Lung (tissue), 12 donors: ENCODE measurements around the gene EPHB1. TPM values are rescaled to one million over a fixed set of nuclear protein-coding genes. Genes with fewer than 3 reads are reported as not detected.

ENCODE experiments used
- ATAC-seq: fragments of 200-7000 bp; cut with Tn5 transposase; one replicate; pipeline ENCODE4 v1.9.1; 2020; ENCODE audit warnings: moderate number of reproducible peaks; ENCODE audit not compliant: insufficient read depth, low FRiP score
- DNase-seq, 3 donors: peaks; one replicate each; pipeline ENCODE4 v3.0.0-alpha.2; 2013 to 2017
- H3K27ac ChIP-seq, 2 donors: one replicate each; pipeline ENCODE4 v1.5.1; 2013; ENCODE audit warnings: mild to moderate bottlenecking in 2 of 2, moderate library complexity in 2 of 2, control low read depth in 1 of 2, inconsistent platforms in 1 of 2, low read depth in 1 of 2, low read length in 1 of 2
- H3K27me3 ChIP-seq, 3 donors: one replicate each; pipeline ENCODE4 v1.5.1; 2013; ENCODE audit warnings: low read length in 2 of 3; ENCODE audit not compliant: control insufficient read depth in 3 of 3, insufficient read depth in 3 of 3
- H3K36me3 ChIP-seq, 4 donors: one replicate each; pipeline ENCODE4 v1.5.1; 2013; ENCODE audit warnings: low read length in 4 of 4, mild to moderate bottlenecking in 1 of 4, moderate library complexity in 1 of 4; ENCODE audit not compliant: control insufficient read depth in 4 of 4, insufficient read depth in 4 of 4
- H3K4me1 ChIP-seq, 5 donors: one replicate each; pipeline ENCODE4 v1.5.1; 2013; ENCODE audit warnings: low read length in 5 of 5, mild to moderate bottlenecking in 2 of 5, moderate library complexity in 1 of 5; ENCODE audit not compliant: control insufficient read depth in 5 of 5, insufficient read depth in 5 of 5
- H3K4me3 ChIP-seq: one replicate; pipeline ENCODE4 v1.5.1; 2013; ENCODE audit warnings: mild to moderate bottlenecking, control low read depth, moderate library complexity
- H3K9ac ChIP-seq, 2 donors: one replicate each; pipeline ENCODE4 v1.5.1; 2013; ENCODE audit warnings: low read length in 2 of 2, control low read depth in 1 of 2; ENCODE audit not compliant: insufficient read depth in 1 of 2
- H3K9me3 ChIP-seq, 4 donors: one replicate each; pipeline ENCODE4 v1.5.1; 2013; ENCODE audit warnings: low read length in 3 of 4, mild to moderate bottlenecking in 1 of 4, moderate library complexity in 1 of 4; ENCODE audit not compliant: control insufficient read depth in 4 of 4, insufficient read depth in 3 of 4
- CTCF ChIP-seq: IDR thresholded peaks from 2 replicates; pipeline ENCODE4 v1.5.1; 2012; ENCODE audit warnings: mild to moderate bottlenecking; ENCODE audit errors: control extremely low read depth, extremely low read depth
- WGBS, 2 donors: extraction: QIAGEN DNeasy Blood & Tissue Kit; methylation state at CpG; one replicate each; pipeline ENCODE4 v1.1.7; 2013; 5-methylcytosine and 5-hydroxymethylcytosine counted together
- polyA plus RNA-seq, 2 donors: library from polyadenylated mRNA; stranded (reverse); fragments of 200-250 nt; gene quantifications; one replicate each; pipeline ENCODE4 v1.2.1, GENCODE V29; 2013
- total RNA-seq, 2 donors: library from RNA; depleted of rRNA in 1 of 2; stranded (reverse); fragments of >200 nt in 1 of 2; gene quantifications; one replicate each; pipeline ENCODE4 v1.2.1, GENCODE V29; 2014 to 2021
- donor health status: control.
- donor health status: control.
- donor health status: Bipolar disorder and iron deficiency.
- donor health status: healthy.
- donor health status: DM: yes; HTN: yes; CAD: no.

EPHB1 gene
- total and polyA plus RNA-seq, 4 donors = 0.30 to 6.3 (median 2.1) TPM

GRCh38 chr3:134991472-134992010 lies 196.5 kb downstream of the EPHB1 start:
- DNase-seq (no peak), ATAC-seq (no peak)
- Histone ChIP-seq H3K27ac (no peak overlapping the region), H3K4me3 (no peak overlapping the region), H3K9ac (no peak overlapping the region), H3K36me3 (no peaks in the 10 kb centered on the region), H3K4me1 (no peaks in the 10 kb centered on the region), H3K27me3 (no peaks in the 10 kb centered on the region), H3K9me3 (no peaks in the 10 kb centered on the region)
- 74 to 89% methylated on average over 2 of the region's 2 CpGs for WGBS, 2 donors
- TF ChIP-seq CTCF = no peak

GRCh38 chr3:134992180-134992579 lies 197.1 kb downstream of the EPHB1 start:
- no peaks in the 10 kb centered on the region for H3K9me3 ChIP-seq
- WGBS, 2 donors = 83 to 88% methylated on average over 7 of the region's 7 CpGs

GRCh38 chr3:134992586-134992985 lies 197.5 kb downstream of the EPHB1 start:
- 57% methylated on average over 1 of the region's 1 CpG; no CpG with 5 or more reads in 1 of the 2 donors for WGBS, 2 donors

More at GRCh38 chr3:134992180-134992579, 197.1 kb downstream of the EPHB1 start:
- no peaks in the 10 kb centered on the region for H3K36me3 ChIP-seq
- TF ChIP-seq CTCF = no peak
- no peak overlapping the region for H3K9ac ChIP-seq
- H3K27me3 ChIP-seq = no peaks in the 10 kb centered on the region
- DNase-seq (no peak), ATAC-seq (no peak)
- no peak overlapping the region for H3K27ac ChIP-seq
- H3K4me1 ChIP-seq = no peaks in the 10 kb centered on the region
- H3K4me3 ChIP-seq = no peak overlapping the region

More at GRCh38 chr3:134992586-134992985, 197.5 kb downstream of the EPHB1 start:
- Histone ChIP-seq H3K4me1 (no peaks in the 10 kb centered on the region), H3K27me3 (no peaks in the 10 kb centered on the region), H3K36me3 (no peaks in the 10 kb centered on the region), H3K9me3 (no peaks in the 10 kb centered on the region), H3K4me3 (no peak overlapping the region), H3K27ac (no peak overlapping the region), H3K9ac (no peak overlapping the region)
- ATAC-seq = no peak
- no peak for TF ChIP-seq CTCF
- no peak for DNase-seq
